NCI-H774 (cell line): ENCODE measurements around the gene PSMD12.
"Not testable (repeated sequence)": the region's sequence is repeated elsewhere in the genome, so short reads cannot be mapped to it uniquely, and the experiment has no call there.

Experiments
- DNase-seq: peaks from one replicate; lab custom pipeline; 2025; lab: John Stamatoyannopoulos, UW

Gene PSMD12

GRCh38 chr17:67353929-67354574, 12.3 kb downstream of the PSMD12 start:
- DNase-seq = no peak

DNA sequence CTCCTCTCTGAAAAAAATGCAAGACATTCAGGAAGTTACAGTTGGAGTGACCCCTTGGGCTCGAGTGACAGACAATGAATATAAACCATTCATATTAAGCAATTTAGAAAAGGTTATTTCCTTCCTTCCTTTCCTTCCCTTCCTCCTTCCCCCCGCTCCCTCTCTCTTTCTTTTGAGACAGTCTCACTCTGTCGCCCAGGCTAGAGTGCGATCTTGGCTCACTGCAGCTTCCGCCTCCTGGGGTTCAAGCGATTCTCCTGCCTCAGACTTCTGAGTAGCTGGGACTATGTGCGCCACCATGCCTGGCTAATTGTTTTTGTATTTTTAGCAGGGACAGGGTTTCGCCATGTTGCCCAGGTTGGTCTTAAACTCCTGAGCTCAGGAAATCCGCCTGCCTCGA, 13.2 kb downstream of the PSMD12 start:
- no peak for DNase-seq

- no peak for DNase-seq
These were observed 17.0 kb downstream of the PSMD12 start for GRCh38 chr17:67349420-67349819.

GRCh38 chr17:67347826-67348225, 18.6 kb downstream of the PSMD12 start:
- DNase-seq = no peak

DNA sequence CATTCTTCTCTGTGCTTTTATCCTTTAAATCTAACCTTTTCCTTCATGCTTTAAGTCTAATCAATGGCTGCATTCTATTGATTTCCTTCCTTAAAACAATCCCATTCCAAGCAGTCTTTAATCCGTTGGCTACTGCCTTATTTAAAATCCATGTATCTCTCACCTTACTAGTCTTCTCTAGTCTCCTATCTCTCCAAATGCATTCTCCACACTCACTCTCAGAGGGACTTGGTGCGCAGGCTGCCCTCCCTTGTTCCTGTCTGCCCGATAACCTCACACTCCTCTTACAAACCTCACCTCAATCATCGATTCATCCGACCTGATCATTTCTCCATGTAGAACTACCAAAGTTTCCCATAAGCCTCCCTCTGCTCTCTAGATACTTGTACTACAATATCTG, 23.1 kb downstream of the PSMD12 start:
- no peak for DNase-seq

DNA sequence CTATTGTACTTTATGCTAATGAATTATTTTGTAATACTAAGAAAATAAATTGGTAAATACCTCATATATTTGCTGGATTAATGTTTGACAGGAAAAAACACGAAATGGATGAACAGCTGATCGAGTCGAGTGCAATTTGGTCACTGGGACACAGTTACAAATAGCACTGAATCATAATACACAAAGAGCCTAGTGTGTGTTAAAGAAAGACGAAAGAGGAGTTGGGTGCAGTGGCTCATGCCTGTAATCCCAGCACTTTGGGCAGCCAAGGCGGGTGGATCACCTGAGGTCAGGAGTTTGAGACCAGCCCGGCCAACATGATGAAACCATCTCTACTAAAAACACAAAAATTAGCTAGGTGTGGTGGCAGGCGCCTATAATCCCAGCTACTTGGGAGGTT, 28.0 kb downstream of the PSMD12 start:
- DNase-seq = not testable (repeated sequence)

- no peak for DNase-seq
These were observed 29.5 kb downstream of the PSMD12 start for GRCh38 chr17:67336859-67337258.

- DNase-seq = no peak
These were observed 31.0 kb downstream of the PSMD12 start for GRCh38 chr17:67335245-67335835.

DNA sequence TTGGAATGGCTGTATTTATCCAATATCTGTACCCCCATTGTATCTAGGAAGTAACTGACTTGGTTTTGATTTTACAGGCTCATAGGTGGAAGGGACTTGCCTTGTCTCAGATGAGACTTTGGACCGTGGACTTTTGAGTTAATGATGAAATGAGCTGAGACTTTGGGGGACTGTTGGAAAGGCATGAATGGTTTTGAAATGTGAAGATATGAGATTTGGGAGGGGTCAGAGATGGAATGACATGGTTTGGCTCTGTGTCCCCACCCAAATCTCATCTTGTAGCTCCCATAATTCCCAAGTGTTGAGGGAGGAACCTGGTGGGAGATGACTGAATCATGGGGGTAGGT, 34.2 kb downstream of the PSMD12 start:
- not testable (repeated sequence) for DNase-seq

GRCh38 chr17:67331381-67332161, 34.8 kb downstream of the PSMD12 start:
- DNase-seq = not testable (repeated sequence)

DNA sequence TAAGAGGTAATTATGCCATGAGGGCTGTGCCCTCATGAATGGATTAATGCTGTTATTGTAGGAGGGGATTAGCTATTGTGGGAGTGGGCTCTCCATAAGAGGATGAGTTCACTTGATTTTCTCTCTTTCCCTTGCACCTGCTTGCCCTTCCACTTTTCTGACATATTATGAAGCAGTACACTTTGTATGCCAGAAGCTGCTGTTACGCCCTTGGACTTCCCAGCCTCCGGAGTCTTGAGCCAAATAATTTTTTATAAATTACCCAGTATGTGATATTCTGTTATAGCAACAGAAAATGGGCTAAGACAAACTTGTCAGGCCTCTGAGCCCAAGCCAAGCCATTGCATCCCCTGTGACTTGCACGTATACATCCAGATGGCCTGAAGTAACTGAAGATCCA, 38.4 kb downstream of the PSMD12 start:
- no peak for DNase-seq

- not testable (repeated sequence) for DNase-seq
These were observed 39.2 kb downstream of the PSMD12 start for GRCh38 chr17:67326959-67327745.

DNA sequence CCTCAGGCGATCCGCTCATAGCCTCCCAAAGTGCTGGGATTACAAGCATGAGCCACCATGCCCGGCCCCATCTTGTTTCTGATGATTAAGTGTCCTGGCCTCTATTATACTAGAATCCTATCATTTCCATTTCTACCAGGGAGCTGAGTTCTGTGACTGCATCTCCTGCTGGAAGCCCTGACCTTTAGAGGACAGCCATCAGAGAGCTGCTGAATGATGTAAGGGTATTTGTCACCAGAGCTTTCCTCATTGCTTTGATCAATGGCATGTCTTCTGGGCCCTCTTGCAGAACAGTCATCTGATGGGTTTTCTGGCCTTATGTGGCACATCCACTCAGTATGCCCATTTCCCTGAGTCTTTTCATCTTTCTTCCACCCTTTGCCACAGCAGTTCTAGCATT, 39.9 kb downstream of the PSMD12 start:
- no peak for DNase-seq

GRCh38 chr17:67324330-67324729, 42.0 kb downstream of the PSMD12 start:
- DNase-seq = no peak

DNA sequence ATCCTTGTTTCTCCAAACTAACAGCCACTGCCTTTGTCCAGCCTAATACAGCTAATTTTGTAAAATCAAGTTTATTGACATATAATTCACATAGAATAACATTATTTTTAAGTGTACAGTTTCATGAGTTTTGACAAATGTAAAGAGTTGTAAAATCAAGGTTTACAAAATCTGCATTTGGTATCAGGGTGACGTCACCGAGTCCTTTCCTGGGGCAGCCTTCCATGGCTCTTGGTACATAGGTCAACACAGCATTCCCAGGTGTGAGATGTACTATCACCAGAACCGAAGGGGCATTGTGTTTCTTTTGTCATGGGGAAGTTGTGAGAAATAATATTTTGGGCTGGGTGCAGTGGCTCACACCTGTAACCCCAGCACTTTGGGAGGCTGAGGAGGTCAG, 42.9 kb downstream of the PSMD12 start:
- no peak for DNase-seq

DNA sequence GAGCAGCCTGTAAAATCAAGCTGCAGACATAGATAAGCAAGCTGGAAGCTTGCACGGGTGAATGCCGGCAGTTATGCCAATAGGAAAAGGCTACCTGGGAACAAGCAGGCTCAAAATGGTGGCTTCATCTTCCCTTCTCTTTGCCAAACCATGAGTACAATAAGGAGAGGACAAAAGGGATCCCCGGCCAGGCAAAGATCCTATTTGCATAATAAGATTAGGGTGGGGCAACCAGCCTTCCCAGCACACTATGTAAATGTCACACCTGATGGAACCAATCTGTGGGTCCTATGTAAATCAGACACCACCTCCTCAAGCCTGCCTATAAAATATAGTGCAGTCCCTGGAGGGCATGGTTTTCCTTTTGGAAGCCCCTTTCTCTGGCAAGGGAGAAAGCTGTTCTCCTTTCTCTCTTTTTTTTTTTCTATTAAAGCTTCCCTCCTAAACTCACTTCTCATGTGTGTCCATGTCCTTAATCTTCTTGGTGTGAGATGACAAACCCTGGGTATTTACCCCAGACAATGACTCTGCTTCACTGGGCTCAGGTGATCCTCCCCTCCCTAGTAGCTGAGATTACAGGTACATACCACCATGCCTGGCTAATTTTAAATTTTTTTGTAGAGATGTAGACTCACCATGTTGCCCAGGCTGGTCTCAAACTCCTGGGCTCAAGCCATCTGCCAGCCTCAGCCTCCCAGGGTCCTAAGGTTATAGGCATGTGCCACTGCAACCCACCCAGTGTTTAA, 44.2 kb downstream of the PSMD12 start:
- DNase-seq = peak; percentile 81

DNA sequence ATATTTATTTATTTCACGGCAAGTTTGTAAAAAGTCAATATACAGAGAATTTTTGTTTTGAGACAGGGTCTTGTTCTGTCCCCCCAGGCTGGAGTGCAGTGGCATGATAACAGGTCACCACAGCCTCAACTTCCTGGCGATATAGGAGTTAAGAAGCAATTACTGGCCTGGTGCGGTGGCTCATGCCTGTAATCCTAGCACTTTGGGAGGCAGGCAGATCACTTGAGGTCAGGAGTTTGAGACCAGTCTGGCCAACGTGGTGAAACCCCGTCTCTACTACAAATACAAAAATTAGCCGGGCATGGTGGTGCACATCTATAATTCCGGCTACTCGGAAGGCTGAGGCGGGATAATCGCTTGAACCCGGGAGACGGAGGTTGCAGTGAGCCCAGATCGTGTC, 44.9 kb downstream of the PSMD12 start:
- DNase-seq = not testable (repeated sequence)

GRCh38 chr17:67316781-67317180, 49.6 kb downstream of the PSMD12 start:
- DNase-seq = no peak

- DNase-seq = no peak
These were observed 50.5 kb downstream of the PSMD12 start for GRCh38 chr17:67315865-67316264.

DNA sequence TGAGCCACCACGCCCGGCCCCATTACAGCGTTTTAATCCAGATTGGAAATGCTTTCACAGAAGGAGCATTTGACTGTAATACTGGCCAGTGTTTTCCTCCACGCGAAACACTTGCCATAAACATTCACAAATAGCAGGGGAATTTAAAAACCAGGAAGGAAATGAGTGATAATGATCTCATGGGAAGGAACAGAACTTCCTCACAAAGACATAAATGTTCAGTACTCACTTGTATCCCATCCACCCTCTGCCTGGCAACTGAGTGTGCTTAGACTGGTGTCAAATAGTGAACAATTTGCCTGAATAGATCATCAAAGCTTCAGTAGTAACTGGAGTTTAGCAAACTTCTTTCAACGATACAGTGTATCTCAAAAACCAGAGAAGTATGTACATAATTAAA, 54.1 kb downstream of the PSMD12 start:
- no peak for DNase-seq

GRCh38 chr17:67311575-67311974, 54.8 kb downstream of the PSMD12 start:
- no peak for DNase-seq

DNA sequence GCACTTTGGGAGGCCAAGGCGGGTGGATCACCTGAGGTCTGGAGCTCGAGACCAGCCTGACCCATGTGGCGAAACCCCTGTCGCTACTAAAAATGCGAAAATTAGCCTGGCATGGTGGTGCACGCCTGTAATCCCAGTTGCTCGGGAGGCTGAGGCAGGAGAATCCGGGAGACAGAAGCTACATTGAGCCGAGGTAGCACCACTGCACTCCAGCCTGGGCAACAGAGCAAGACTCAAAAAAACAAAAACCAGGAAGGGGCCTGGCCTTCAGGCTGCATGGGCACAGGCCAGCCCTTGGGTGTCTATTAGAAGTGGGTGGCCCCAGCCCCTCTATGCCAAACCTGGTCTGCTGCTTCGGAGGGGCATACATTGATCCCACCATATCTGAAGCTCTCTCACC, 56.0 kb downstream of the PSMD12 start:
- DNase-seq = no peak
